PFSK-1 (cell line): Measurements from ENCODE around the gene BIK.

Experiments
- SIN3A ChIP-seq: IDR thresholded peaks from 2 replicates; pipeline ENCODE4 v1.6.1; 2012; ENCODE audit warnings: mild to moderate bottlenecking, low read length, moderate library complexity, borderline replicate concordance; ENCODE audit not compliant: insufficient read depth
- TAF1 ChIP-seq: IDR thresholded peaks from 2 replicates; pipeline ENCODE4 v1.6.1; 2012; ENCODE audit warnings: low read length, control low read depth, borderline replicate concordance; ENCODE audit not compliant: insufficient read depth

DNA sequence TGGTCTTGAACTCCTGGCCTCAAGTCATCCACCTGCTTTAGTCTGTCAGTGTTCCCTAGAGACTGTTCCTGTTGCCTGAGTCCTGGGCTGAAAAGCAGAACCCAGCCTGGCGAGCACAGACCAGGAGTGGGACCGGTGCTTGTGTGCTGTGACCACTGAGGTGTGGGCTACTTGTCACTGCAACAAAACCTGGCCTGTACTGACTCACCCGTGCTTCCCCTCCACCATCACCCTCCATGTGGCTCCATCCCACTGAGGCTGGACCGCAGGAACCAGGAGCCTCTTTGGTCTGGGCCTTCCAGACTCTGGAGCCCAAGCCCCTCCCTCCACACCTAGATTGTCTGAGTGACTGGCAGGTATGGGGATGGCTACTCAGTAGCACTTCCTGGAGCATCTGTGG, 24.0 kb downstream of the BIK start:
- TF ChIP-seq TAF1 (no peak), SIN3A (no peak)
